Measurements from ENCODE around the gene METTL9. TPM values are rescaled to one million over a fixed set of nuclear protein-coding genes. Genes with fewer than 3 reads are reported as not detected.

The METTL9 gene
- total and polyA plus RNA-seq, 2 of the 4 experiments (the other 2 are of a cell fraction) = 54.8 to 95.5 TPM

- TF ChIP-seq FOS (IDR thresholded peaks at IDR 0.05; ENCODE audit: low read depth, low read length) (no peak), MAFK (IDR thresholded peaks at IDR 0.05; ENCODE audit: low read depth, low read length) (peak; percentile 78), SMC3 (IDR thresholded peaks at IDR 0.05; ENCODE audit: low read depth, low read length) (no peak), RFX5 (IDR thresholded peaks at IDR 0.05; ENCODE audit: low read depth, low read length) (no peak), BHLHE40 (IDR thresholded peaks at IDR 0.05; ENCODE audit: low read depth, low read length) (no peak)
- Histone ChIP-seq H2AK9ac (replicated peaks; ENCODE audit: low read depth, low read length, poor library complexity) (no peak overlapping the region), H3K23ac (ENCODE audit: low read depth, low read length) (no peak overlapping the region), H3K4me1 (ENCODE audit: control insufficient read depth, insufficient read depth, low read length) (no peaks in the 10 kb centered on the region; the same call in 1 of the 2 replicates), H3K36me3 (ENCODE audit: control insufficient read depth, insufficient read depth, low read length) (no peaks in the 10 kb centered on the region), H2AK5ac (ENCODE audit: low read depth, low read length) (no peak overlapping the region), H3K14ac (replicated peaks; ENCODE audit: low read depth, low read length) (no peak overlapping the region), H3K79me1 (ENCODE audit: low read depth in 1 of 2, low read length in 2 of 2) (0 out of 4 replicates have a peak, but pooled peaks cover 0 to 1% of the 10 kb centered on the region in 2 experiments), H2BK5ac (ENCODE audit: low read depth, low read length, poor library complexity, severe bottlenecking) (no peak overlapping the region), H3K4me3 (ENCODE audit: insufficient read depth, low read depth, low read length) (no peak overlapping the region), H3K18ac (ENCODE audit: low read depth, low read length) (no peak overlapping the region), H3K56ac (ENCODE audit: extremely low read depth, insufficient read depth, low read length) (no peak overlapping the region), H4K8ac (ENCODE audit: low read depth in 2 of 2, low read length in 2 of 2) (no peak overlapping the region), H4K91ac (ENCODE audit: insufficient read depth, low read depth, low read length) (no peak overlapping the region), H2BK20ac (ENCODE audit: low read depth, low read length) (no peak overlapping the region), H2BK120ac (ENCODE audit: low read depth, low read length) (no peak overlapping the region), H2AFZ (replicated peaks; ENCODE audit: low read length, poor library complexity) (peak overlapping the region; percentile 2), H3K9me3 (ENCODE audit: control insufficient read depth, insufficient read depth, low read length) (no peaks in the 10 kb centered on the region), H4K20me1 (ENCODE audit: insufficient read depth, low read length) (no peaks in the 10 kb centered on the region), H3K27me3 (ENCODE audit: control insufficient read depth, insufficient read depth, low read length) (no peaks in the 10 kb centered on the region), H4K5ac (ENCODE audit: low read depth, low read length) (no peak overlapping the region), H3K9me1 (ENCODE audit: insufficient read depth, low read length) (0 out of 2 replicates have a peak, but pooled peaks cover 3% of the 10 kb centered on the region), H3K9ac (ENCODE audit: low read depth, low read length) (no peak overlapping the region), H3K4ac (ENCODE audit: low read depth, low read length) (no peak overlapping the region), H2BK15ac (ENCODE audit: low read depth, low read length) (no peak overlapping the region), H3K27ac (ENCODE audit: insufficient read depth, low read length) (no peak overlapping the region), H3K4me2 (ENCODE audit: low read depth, low read length) (no peak overlapping the region)
- no TSS peak for BruUV-seq (replicated peaks)
- DNase-seq (no peak), ATAC-seq (ENCODE audit: low read depth) (no peak)
- intact Hi-C loops (cut with micrococcal nuclease) = no loop called here
- in situ Hi-C loops (cut with MboI; ENCODE audit: low sequenced_read_pairs) = loop anchor here (10.0 kb wide), 1 partner anchor 61 kb away; the partner anchor contains the start of gene IGSF6
- WGBS, 2 experiments (ENCODE audit: extremely low coverage in 2 of 2, insufficient read length in 1 of 2) = no CpG with 5 or more reads among the region's 7 CpGs
- ChIA-PET POLR2A (ENCODE audit: unreplicated experiment) (no interaction called here), CTCF (no interaction called here)
- dilution Hi-C loops (cut with HindIII; ENCODE audit: low sequenced_read_pairs, unreplicated experiment) = no loop called here
Observed at GRCh38 chr16:21593530-21594289, 5.7 kb upstream of the METTL9 start.
